Raji (cell line): ENCODE data around the gene KIAA0753.

ENCODE experiments used
- POLR2A ChIP-seq: IDR thresholded peaks from 2 replicates; pipeline ENCODE4 v1.6.1; 2011; ENCODE audit warnings: low read depth, low read length, control low read depth; ENCODE audit not compliant: insufficient read depth

Gene KIAA0753

GRCh38 chr17:6596511-6596910 lies 44.0 kb downstream of the KIAA0753 start:
- no peak for TF ChIP-seq POLR2A

DNA sequence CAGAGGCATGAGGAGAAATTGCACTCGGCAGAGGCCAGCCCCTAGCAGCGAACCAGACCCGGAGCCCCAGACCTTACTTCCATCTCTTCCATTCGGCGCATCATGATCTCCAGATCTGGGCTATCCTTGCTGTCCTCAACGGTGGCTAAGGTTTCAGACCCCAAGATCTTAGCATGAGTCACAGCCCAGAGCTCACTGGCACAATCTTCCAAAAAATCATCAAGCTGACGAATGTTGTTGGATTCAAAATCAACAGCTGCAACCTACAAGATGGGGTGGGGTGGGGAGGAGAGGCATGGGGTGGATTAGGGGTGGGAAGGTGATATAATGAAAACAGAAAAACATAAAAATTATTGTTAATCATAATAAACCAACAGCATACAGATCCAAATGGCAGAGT lies 44.4 kb downstream of the KIAA0753 start:
- TF ChIP-seq POLR2A: no peak

DNA sequence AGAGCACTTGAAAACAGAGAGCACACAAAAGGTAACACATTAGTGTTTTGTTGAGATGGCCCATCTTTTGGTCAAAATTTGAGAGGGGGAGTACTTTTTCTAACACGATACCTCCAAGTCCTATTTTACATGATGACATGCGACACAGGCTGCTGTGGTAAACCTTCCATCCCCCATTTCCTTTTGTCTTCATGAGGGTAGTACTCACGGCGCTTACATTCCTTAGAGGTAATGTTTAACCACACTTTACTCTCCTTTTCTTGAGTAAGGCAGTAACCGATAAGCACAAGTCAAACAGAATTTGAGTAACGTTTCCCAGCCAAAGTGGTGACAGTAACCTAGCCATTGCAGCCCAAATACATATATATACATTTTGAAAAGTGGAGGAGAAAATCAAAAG lies 48.3 kb downstream of the KIAA0753 start:
- TF ChIP-seq POLR2A: no peak

- TF ChIP-seq POLR2A: no peak
Measured at GRCh38 chr17:6591599-6592158, 48.8 kb downstream of the KIAA0753 start.

DNA sequence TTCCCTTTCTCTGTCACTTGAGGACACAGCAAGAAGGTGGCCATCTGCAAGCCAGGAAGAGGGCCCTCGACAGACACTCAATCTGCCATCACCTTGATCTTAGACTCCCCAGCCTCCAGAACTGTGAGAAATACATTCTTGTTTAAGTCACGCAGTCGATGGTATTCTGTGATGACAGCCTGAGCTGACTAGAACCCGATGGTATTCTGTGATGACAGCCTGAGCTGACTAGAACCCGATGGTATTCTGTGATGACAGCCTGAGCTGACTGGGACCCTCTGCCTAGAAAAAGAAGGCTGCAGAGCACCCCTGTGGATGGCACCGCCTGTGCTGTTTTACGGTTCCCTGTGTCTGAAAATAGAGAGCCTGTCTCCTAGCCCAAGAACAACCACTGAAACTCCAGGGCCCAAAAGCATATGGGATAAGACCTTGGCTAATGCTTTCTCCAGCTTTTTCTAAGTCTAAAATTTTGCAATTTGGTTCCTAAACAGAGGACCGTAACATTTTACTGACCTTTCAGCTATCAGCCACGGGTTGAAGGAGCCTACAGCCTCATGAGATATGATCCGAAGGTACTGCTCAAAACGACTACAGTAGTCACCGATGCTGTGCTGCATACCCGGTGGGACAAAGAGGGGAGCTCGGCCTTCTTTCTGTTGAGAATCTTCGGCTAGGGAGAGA lies 51.1 kb downstream of the KIAA0753 start:
- no peak for TF ChIP-seq POLR2A

GRCh38 chr17:6588165-6588564 lies 52.3 kb downstream of the KIAA0753 start:
- TF ChIP-seq POLR2A: no peak

- TF ChIP-seq POLR2A: no peak
Measured at GRCh38 chr17:6587310-6587709, 53.2 kb downstream of the KIAA0753 start.

- no peak for TF ChIP-seq POLR2A
Measured at GRCh38 chr17:6583411-6583810, 57.1 kb downstream of the KIAA0753 start.

GRCh38 chr17:6580625-6581024 lies 59.9 kb downstream of the KIAA0753 start:
- TF ChIP-seq POLR2A: no peak

DNA sequence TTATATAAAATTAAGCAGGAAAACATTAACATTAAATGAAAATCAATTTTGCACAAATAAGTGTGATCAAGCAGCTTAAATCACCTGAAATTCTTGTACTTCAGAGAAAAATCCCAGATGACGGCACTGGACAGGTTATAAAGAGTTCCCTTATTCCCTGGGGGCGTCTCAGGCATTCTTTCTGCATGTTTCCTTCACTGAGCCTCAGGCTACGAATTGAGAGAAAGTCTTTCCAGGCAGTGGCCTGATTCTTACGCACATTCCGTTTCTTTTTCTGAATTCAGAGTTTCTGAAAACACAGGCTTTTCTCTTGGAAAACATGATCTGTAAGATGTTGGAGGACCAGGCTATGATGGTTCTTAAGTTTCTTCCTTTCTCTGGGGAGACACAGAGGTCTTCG lies 62.0 kb downstream of the KIAA0753 start:
- TF ChIP-seq POLR2A: no peak

DNA sequence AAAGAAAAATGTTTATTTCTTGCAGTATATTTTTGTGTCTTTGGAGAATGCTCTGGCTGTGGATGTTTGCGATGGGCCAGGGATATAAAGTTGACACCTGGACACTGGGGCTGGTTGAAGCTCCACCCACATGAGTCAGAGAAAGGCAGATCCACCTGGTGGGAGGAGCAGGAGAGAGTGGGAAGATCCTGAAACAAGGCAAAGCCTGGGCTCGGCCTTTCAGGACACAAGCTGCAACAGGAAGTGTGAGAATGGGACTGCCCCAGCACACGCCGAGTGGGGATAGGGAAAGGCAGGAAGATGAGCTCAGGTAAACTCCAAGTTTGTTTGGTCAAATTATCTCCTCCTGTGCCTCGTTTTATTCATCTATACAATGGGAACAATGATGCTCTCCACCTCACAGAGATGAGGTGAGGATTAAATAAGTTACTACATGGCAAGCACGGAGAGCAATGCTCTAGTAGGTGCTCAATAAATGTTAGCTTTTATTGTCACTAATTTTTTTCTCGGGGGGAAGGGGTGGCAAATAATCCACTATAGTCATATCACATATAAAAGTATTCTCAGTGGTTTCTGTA lies 62.7 kb downstream of the KIAA0753 start:
- no peak for TF ChIP-seq POLR2A

DNA sequence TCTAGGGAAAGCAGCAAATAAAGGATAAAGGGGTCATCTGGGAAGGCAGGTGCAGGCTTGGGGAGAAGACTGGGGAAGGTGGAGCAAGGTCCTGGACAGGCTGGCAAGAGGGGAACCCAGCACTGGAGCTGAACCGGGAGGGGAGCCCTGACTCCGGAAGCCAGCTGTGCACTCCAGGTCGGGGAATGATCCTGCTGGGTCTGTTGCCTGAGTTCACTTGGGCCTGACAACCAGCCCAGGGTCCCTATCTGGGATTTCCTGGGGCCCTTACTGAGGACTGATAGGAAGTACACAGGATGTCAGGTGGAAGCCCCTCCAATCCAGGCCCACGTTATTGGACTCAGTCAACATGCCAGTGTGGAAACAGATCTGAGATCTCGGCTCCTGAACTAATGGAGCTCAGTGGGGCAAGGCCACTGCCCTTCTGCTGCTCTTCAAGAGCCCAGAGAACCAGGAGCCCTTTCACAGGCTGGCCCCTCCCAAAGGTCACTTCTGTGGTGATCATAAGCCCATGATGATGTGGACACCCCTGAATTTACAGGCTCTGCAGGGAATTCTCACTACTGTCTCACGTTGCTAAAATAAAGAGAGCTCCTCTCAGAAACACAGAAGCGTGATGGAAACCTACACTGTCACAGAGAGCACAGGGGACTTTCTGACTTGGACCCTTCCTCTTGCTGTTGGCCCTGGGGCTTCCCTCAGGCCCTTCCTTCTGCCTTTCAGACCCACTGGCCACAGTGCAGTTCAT lies 64.3 kb downstream of the KIAA0753 start:
- no peak for TF ChIP-seq POLR2A

- TF ChIP-seq POLR2A: no peak
Measured at GRCh38 chr17:6575596-6575988, 64.9 kb downstream of the KIAA0753 start.

DNA sequence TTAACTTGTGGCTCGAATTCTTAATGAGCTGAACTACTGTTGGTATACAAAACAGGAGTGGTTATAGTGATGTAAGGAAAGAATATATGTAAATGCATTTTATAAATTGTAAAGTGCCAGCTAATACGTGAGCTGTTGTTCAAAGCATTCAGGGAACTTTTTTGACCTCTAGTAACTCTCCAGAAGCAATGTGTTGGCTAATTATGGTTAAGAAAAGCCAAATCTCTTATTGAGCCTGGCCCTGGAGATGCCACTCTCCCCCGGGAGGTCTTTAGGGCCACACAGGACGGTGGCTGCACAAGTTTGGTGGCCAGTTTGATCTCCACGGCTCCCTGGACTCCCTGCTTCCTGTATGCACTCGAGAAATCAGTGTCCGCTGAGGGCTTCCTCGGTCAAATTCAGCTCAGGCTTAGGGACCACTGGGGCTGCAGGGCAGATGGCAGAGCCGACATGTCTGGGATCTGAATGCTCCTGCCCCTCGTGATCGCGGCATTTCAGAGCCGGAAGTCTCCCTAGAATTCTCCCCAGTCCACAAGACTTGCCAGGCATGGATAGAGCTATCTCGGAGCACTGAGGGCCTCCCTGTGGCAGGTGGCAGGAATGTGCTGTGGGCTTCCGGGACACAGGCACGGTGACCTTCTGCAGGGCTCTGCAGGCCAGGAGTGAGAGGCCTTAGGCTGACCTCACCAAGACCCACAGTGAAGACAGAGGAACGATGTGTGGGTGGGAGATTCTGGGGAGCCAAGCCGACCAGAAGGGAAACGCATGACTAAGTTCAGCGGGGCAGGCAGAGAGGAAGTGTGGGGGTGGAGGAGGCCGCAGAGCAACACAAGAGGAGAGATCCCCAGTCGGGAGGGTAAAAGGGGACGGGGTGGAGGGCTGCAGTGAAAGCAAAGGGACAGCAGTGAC lies 65.6 kb downstream of the KIAA0753 start:
- TF ChIP-seq POLR2A: no peak
